Right lobe of liver (tissue), 4 donors: ENCODE data around the gene MT1G.

Source experiments
- CTCF ChIP-seq, 4 donors: fragments of 200-600 bp in 3 of 4; fragments of 450-650 bp in 1 of 4; IDR thresholded peaks; one replicate each; pipeline versions ENCODE4 v1.5.1 to v1.8.0; 2016 to 2022; ENCODE audit warnings: antibody characterized with exemption in 4 of 4, mild to moderate bottlenecking in 2 of 4
- POLR2A ChIP-seq: fragments of 450-650 bp; IDR thresholded peaks from one replicate; pipeline ENCODE4 v1.6.1; 2017; ENCODE audit warnings: antibody characterized with exemption, mild to moderate bottlenecking
- donor health status: DM: no; HTN: no; CAD: no.
- donor health status: DM: no; HTN: no; CAD: no.
- donor health status: DM: no; HTN: yes; CAD: no.

- TF ChIP-seq CTCF (IDR thresholded peaks at IDR 0.05) (no peak), POLR2A (no peak)
Observed at GRCh38 chr16:56715126-56715525, 47.3 kb upstream of the MT1G start.
